Natural killer cell treated with Interleukin-12 subunit alpha and Interleukin-12 subunit beta and Interleukin-15 and Interleukin-18, amount 100 ng/mL, for 72 hours (primary cell): ENCODE data around the gene CROT. TPM values are rescaled to one million over a fixed set of nuclear protein-coding genes. Genes with fewer than 3 reads are reported as not detected.

Source experiments
- ATAC-seq, 2 donors: fragments of 150-1000 bp; cut with Tn5 transposase in 1 of 2; sonication (Bioruptor Pico), chemical (Tn5 transposase) in 1 of 2; 2 replicates each; pipeline ENCODE4 v1.10.0; 2021
- DNase-seq: peaks from one replicate; pipeline ENCODE4 v3.0.0; 2022; ENCODE audit warnings: low spot score
- H3K27ac Mint-ChIP-seq, 2 donors: 1 replicate in 1 of 2; 2 replicates in 1 of 2; pipeline ENCODE4 v1.8.0; 2022; ENCODE audit warnings: mixed read lengths in 2 of 2, mild to moderate bottlenecking in 1 of 2, moderate library complexity in 1 of 2
- H3K27me3 Mint-ChIP-seq, 2 donors: 1 replicate in 1 of 2; 2 replicates in 1 of 2; pipeline ENCODE4 v1.8.0; 2022; ENCODE audit warnings: mixed read lengths in 2 of 2
- H3K36me3 Mint-ChIP-seq: one replicate; pipeline ENCODE4 v1.8.0; 2022; ENCODE audit warnings: mixed read lengths
- H3K4me1 Mint-ChIP-seq, 2 donors: 1 replicate in 1 of 2; 2 replicates in 1 of 2; pipeline ENCODE4 v1.8.0; 2022; ENCODE audit warnings: low read depth in 2 of 2, mixed read lengths in 2 of 2, mild to moderate bottlenecking in 1 of 2
- H3K4me3 Mint-ChIP-seq: one replicate; pipeline ENCODE4 v1.8.0; 2022; ENCODE audit warnings: mixed read lengths
- H3K9me3 Mint-ChIP-seq: 2 replicates; pipeline ENCODE4 v1.8.0; 2022; ENCODE audit warnings: mixed read lengths
- total RNA-seq, 2 donors: library from RNA; stranded (reverse); gene quantifications; one replicate each; pipeline ENCODE4 v1.2.3, GENCODE V29; 2022

Gene CROT
- total RNA-seq, 2 donors from 2014 or later = 9.2 TPM

DNA sequence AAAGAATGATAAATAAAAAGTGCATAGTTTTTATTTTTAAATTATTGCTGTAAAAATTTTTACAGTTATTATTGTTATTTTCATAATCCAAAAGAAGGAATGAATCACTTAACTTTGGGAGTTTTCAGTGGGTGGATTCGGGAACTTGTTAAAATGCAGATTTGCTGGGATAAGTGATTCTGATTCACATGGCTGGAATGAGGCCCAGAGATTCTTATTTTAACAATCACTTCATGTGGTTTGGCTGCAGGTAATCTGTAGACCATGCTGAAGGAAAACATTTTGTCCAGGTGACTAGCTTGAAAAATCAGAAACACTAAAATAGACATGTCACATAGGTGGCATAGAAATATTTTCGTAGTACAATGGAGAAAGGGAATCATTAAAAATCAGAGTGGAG lies 13.9 kb downstream of the CROT start:
- ATAC-seq = no peak

GRCh38 chr7:87361320-87361719 lies 15.9 kb downstream of the CROT start:
- Mint-ChIP-seq H3K27me3 (no peaks in the 10 kb centered on the region), H3K4me1 (no peaks in the 10 kb centered on the region), H3K9me3 (no peaks in the 10 kb centered on the region), H3K4me3 (no peak overlapping the region), H3K27ac (no peak overlapping the region), H3K36me3 (no peaks in the 10 kb centered on the region)
- ATAC-seq (no peak), DNase-seq (no peak)

More for the DNA sequence above, 13.9 kb downstream of the CROT start:
- H3K9me3 Mint-ChIP-seq = no peaks in the 10 kb centered on the region
- H3K27ac Mint-ChIP-seq = no peak overlapping the region
- no peak for DNase-seq
- no peaks in the 10 kb centered on the region for H3K27me3 Mint-ChIP-seq
- no peak overlapping the region for H3K4me3 Mint-ChIP-seq
- H3K4me1 Mint-ChIP-seq = no peaks in the 10 kb centered on the region
- peaks cover 12% of the 10 kb centered on the region for H3K36me3 Mint-ChIP-seq

GRCh38 chr7:87363342-87363741 lies 17.9 kb downstream of the CROT start:
- Mint-ChIP-seq H3K27me3 (no peaks in the 10 kb centered on the region), H3K4me1 (no peaks in the 10 kb centered on the region), H3K27ac (no peak overlapping the region), H3K36me3 (no peaks in the 10 kb centered on the region), H3K9me3 (no peaks in the 10 kb centered on the region), H3K4me3 (no peak overlapping the region)
- DNase-seq (no peak), ATAC-seq (no peak)

GRCh38 chr7:87364246-87364645 lies 18.8 kb downstream of the CROT start:
- DNase-seq = no peak
- H3K4me1 Mint-ChIP-seq = peaks cover 0 to 3% of the 10 kb centered on the region in 2 donors
- no peaks in the 10 kb centered on the region for H3K27me3 Mint-ChIP-seq
- ATAC-seq = no peak
- H3K9me3 Mint-ChIP-seq = no peaks in the 10 kb centered on the region
- H3K4me3 Mint-ChIP-seq = no peak overlapping the region
- no peak overlapping the region for H3K27ac Mint-ChIP-seq
- H3K36me3 Mint-ChIP-seq = no peaks in the 10 kb centered on the region

DNA sequence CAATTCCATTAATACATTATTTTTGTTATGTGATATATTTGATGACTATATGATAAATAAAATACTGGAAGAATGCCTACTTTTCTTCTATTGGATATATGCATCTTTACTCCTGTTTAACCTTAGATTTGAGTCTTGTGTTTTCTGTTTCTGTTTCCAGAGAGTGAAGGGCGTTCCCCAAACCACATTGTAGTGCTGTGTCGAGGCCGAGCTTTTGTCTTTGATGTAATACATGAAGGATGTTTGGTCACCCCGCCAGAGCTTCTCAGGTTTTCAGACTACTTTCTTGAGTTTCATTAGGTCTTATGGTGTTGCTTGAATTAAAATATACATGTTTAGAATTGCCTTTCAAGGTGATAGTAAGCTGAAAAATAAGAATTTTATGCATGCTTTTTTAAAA lies 23.8 kb downstream of the CROT start:
- Mint-ChIP-seq H3K27me3 (no peaks in the 10 kb centered on the region), H3K9me3 (no peaks in the 10 kb centered on the region), H3K27ac (no peak overlapping the region), H3K4me3 (no peak overlapping the region), H3K4me1 (peaks cover 0 to 3% of the 10 kb centered on the region in 2 donors), H3K36me3 (no peaks in the 10 kb centered on the region)
- DNase-seq = no peak
- peak in 1 of 2 donors; percentile 59 for ATAC-seq

DNA sequence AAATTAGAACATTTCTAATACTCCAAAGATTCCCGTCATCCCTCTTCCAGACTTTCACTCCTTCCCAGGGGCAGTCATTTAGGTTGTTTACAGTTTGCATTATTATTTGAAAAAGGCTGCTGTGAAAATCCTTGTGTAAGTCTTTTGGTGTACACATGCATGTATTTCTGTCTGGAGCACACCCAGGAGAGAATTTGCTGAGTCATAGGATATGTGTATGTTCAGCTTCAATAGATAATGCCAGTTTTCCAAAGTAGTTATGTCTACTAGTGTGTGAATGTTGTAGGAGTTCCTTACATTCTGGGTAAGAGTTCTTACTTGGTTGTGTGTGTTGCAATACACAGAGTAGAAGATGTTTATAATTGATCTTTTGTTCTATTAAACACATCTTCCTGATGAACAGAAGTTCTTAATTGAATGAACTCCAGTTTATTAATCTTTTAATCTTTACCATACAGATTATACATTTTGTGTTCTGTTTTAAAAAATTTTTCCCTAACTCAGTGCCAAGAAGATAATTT lies 25.3 kb downstream of the CROT start:
- no peaks in the 10 kb centered on the region for H3K27me3 Mint-ChIP-seq
- no peaks in the 10 kb centered on the region for H3K9me3 Mint-ChIP-seq
- DNase-seq (no peak), ATAC-seq (no peak)
- no peak overlapping the region for H3K27ac Mint-ChIP-seq
- no peaks in the 10 kb centered on the region for H3K36me3 Mint-ChIP-seq
- H3K4me3 Mint-ChIP-seq = no peak overlapping the region
- peaks cover 0 to 3% of the 10 kb centered on the region in 2 donors for H3K4me1 Mint-ChIP-seq

DNA sequence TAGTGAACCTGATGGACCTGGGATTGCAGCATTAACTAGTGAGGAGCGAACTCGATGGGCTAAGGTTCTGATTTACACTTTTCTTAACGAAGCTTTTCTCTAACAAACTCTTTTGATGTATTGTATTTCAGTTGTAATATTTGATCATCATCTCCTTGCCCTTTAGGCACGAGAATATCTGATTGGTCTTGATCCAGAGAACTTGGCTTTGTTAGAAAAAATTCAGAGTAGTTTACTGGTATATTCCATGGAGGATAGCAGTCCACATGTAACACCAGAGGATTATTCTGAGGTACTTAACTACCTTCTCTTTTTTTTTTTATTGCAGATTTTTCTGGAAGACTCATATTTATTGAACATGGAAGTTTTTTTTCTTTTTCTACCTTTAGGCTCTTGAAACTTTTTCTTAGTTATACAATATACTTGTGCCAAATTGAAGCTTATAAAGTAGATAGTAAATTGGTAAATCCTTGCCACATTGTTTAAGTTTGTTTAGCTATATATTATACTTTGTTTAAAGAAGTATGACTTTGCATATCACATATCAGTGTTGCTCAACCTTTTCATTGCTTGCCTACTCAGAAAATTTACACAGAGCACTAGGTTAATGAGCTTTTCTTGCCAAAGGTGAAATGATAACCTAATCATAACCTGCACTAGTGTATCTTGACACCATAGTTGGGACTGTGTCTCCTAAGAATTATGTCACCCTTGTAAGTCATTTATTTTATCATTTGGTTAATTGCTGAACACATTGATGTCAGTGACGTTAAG lies 30.4 kb downstream of the CROT start:
- Mint-ChIP-seq H3K27ac (no peak overlapping the region), H3K4me1 (peaks cover 0 to 3% of the 10 kb centered on the region in 2 donors), H3K36me3 (no peaks in the 10 kb centered on the region), H3K27me3 (no peaks in the 10 kb centered on the region), H3K9me3 (no peaks in the 10 kb centered on the region), H3K4me3 (no peak overlapping the region)
- no peak for ATAC-seq
- no peak for DNase-seq

DNA sequence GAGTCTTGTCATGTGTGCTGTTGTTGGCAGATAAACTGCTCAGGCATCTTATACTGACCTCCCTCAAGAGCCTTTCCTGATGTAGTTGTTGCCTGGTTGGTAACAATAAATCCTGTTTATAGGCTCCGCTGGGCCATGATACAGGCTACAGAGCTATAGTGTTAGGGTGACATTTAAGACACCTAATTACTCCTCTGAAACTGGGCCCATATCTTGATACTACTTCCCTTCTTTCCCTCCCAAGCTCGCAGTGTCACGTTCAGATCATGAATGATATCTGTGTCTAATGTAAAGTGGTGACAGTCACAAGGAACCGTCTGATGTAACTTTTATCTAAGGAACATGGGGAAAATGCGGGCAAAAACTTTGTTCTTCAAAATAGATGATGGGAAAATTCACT lies 35.4 kb downstream of the CROT start:
- no peak for ATAC-seq
- no peak for DNase-seq

GRCh38 chr7:87391020-87391701 lies 45.7 kb downstream of the CROT start:
- Mint-ChIP-seq H3K27ac (no peak overlapping the region), H3K4me1 (no peaks in the 10 kb centered on the region), H3K4me3 (no peak overlapping the region), H3K36me3 (peaks cover 25% of the 10 kb centered on the region), H3K27me3 (no peaks in the 10 kb centered on the region), H3K9me3 (no peaks in the 10 kb centered on the region)
- no peak for DNase-seq
- no peak for ATAC-seq

More for the DNA sequence above, 35.4 kb downstream of the CROT start:
- Mint-ChIP-seq H3K4me1 (peaks cover 0 to 3% of the 10 kb centered on the region in 2 donors), H3K36me3 (peaks cover 19% of the 10 kb centered on the region), H3K27me3 (no peaks in the 10 kb centered on the region), H3K27ac (no peak overlapping the region), H3K9me3 (no peaks in the 10 kb centered on the region), H3K4me3 (no peak overlapping the region)

- Mint-ChIP-seq H3K9me3 (no peaks in the 10 kb centered on the region), H3K27ac (no peak overlapping the region), H3K36me3 (peaks cover 11% of the 10 kb centered on the region), H3K4me1 (no peaks in the 10 kb centered on the region), H3K4me3 (no peak overlapping the region), H3K27me3 (no peaks in the 10 kb centered on the region)
- ATAC-seq (no peak), DNase-seq (no peak)
These were observed 50.1 kb downstream of the CROT start for GRCh38 chr7:87395442-87396020.

GRCh38 chr7:87398446-87398845 lies 53.0 kb downstream of the CROT start:
- Mint-ChIP-seq H3K36me3 (no peaks in the 10 kb centered on the region), H3K4me1 (no peaks in the 10 kb centered on the region), H3K4me3 (no peak overlapping the region), H3K27me3 (no peaks in the 10 kb centered on the region), H3K27ac (no peak overlapping the region), H3K9me3 (no peaks in the 10 kb centered on the region)
- ATAC-seq (no peak), DNase-seq (no peak)

DNA sequence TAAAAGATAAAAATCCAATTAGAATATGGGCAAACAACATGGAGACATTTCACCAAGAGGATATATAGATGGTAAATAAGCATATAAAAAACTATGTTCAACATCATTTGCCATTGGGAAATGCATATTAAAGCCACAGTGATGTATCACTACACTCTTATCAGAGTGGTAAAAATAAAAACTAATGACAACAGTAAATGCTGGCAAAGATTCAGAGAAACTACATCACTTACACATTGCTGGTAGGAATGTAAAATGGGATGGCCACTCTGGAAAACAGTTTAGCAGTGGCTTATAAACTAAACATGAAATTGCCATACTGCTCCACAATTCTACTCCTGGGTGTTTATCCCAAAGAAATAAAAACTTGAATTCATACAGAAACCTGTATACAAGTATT lies 59.2 kb downstream of the CROT start:
- no peak overlapping the region for H3K4me3 Mint-ChIP-seq
- no peaks in the 10 kb centered on the region for H3K9me3 Mint-ChIP-seq
- no peak overlapping the region for H3K27ac Mint-ChIP-seq
- no peaks in the 10 kb centered on the region for H3K36me3 Mint-ChIP-seq
- H3K27me3 Mint-ChIP-seq = peaks cover 0 to 2% of the 10 kb centered on the region in 2 donors
- ATAC-seq (no peak), DNase-seq (no peak)
- no peaks in the 10 kb centered on the region for H3K4me1 Mint-ChIP-seq

DNA sequence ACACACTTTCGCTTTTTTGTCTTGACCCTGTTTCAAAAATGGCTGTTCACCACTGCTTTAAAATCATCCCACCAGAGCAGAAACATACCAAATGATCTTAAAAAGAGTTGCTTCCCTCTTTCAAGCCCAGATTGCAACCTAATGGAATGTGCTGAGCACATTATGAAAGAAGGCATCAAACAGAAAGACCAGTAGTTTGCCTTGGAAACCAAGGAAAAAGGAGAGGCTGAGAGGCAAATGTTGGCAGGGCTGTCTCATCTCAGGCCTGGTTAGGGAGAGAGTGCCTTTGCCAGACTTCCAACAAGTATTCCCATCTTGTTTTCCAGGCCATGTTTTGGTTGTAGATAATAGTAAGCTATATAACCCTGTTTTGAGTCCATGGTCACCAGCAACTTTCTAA lies 65.7 kb downstream of the CROT start:
- Mint-ChIP-seq H3K27me3 (peaks cover 0 to 2% of the 10 kb centered on the region in 2 donors), H3K4me3 (no peak overlapping the region), H3K9me3 (no peaks in the 10 kb centered on the region), H3K4me1 (no peaks in the 10 kb centered on the region), H3K27ac (no peak overlapping the region), H3K36me3 (no peaks in the 10 kb centered on the region)
- ATAC-seq (no peak), DNase-seq (no peak)

GRCh38 chr7:87413029-87413428 lies 67.6 kb downstream of the CROT start:
- Mint-ChIP-seq H3K4me3 (no peak overlapping the region), H3K27ac (no peak overlapping the region), H3K9me3 (no peaks in the 10 kb centered on the region), H3K4me1 (no peaks in the 10 kb centered on the region), H3K27me3 (no peaks in the 10 kb centered on the region), H3K36me3 (no peaks in the 10 kb centered on the region)
- ATAC-seq = no peak
- no peak for DNase-seq
